ENCODE data around the gene LCP2.

- TF ChIP-seq CTCF (IDR thresholded peaks at IDR 0.05) (no peak), POLR2A (IDR thresholded peaks at IDR 0.05) (no peak)
These were observed 29.4 kb downstream of the LCP2 start for GRCh38 chr5:170268153-170268689.

Measured in lower leg skin (tissue), 3 donors.